Stimulated activated CD4-positive, alpha-beta T cell treated with anti-CD3 and anti-CD28 coated beads, Interleukin-1b, Interleukin-23, amount 100 ng/mL, for 48 hours (primary cell): ENCODE results near the gene PTK6.
"Not testable (repeated sequence)": the region's sequence is repeated elsewhere in the genome, so short reads cannot be mapped to it uniquely, and the experiment has no call there.

Experiments
- DNase-seq: peaks from one replicate; pipeline ENCODE4 v3.0.0-alpha.2; 2020

The PTK6 gene

DNA sequence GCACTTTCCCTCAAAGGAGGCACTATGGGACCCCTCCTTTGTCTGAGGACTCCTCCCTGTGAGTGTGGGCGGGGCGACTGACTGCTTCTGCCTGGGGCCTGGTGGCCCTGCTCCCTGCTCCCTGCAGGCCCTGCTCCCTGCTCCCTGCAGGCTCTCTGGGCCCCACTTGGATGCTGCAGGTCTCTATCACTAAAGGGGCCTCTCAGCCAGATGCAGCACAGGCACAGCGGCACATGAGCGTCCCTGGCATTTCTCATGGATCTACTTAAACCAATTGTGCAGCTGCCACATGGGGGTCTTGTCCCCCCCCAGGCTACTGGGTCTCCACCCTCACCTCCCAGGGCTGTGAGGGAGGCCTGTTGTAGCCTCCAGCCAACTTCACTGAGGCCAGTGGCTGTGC lies 46.1 kb downstream of the PTK6 start:
- DNase-seq = no peak

DNA sequence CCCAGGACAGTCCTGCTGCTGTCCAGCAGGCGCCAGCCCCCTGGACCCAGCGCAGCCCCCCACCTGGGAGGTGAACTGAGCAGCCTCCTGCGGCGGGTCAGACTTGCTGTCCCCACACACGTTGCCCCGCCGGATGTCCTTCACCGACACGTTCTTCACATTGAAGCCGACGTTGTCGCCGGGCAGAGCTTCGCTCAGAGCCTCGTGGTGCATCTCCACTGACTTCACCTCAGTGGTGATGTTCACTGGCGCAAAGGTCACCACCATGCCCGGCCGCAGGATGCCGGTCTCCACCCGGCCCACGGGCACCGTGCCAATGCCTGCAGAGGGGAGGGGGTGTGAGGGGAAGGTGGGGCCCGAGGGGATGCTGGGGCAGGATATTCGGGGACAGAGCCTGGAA lies 46.8 kb downstream of the PTK6 start:
- no peak for DNase-seq

GRCh38 chr20:63488315-63489251 lies 48.6 kb downstream of the PTK6 start:
- no peak for DNase-seq

DNA sequence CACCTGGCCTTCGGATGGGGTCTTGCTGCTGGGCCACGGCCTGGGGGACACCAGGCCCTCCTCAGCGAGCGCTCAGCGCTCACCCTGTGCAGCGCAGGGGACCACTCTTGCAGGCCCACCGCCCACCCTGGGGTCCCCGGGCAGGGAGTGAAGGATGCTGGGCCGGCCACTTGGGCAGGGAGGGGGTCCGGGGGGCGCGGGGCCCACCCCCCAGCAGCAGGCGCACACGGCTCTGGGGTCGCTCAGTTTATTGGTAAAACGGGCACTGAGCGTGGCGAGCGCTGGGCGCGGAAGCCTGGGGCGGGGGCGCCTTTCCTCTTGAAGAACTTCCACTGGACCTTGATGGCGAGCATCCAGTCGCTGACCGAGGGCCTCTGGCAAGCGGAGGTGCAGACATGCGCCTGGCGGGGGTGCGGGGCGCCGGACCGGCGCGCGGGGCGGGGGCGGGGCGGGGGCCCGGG lies 49.4 kb downstream of the PTK6 start:
- no peak for DNase-seq

DNA sequence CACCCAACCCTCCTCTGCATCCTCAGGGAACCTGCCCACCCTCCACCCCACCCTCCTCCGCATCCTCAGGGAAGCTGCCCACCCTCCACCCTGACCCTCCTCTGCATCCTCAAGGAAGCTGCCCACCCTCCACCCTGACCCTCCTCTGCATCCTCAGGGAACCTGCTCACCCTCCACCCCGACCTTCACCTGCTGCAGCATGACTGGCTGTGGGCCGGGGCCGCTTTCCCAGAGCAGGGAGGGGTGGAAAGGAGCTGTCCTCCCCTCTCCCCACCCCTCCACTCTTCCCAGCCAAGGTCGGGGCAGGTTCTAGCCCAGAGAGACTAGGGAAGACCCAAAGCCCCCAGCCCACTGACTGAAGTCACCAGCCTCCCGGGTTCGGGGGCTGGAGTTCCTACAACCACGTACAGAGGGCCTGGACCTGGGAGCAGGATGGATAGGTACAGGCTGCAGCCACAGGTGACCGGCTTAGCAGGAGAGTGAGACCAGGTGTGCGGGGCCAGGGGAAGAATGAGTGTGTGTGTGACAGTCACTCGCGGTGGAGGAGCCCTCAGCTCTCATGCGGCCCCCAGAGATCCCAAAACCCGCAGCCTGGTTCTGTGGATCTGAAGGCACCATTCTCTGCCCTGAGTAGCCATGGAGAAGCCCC lies 49.9 kb downstream of the PTK6 start:
- DNase-seq = no peak

DNA sequence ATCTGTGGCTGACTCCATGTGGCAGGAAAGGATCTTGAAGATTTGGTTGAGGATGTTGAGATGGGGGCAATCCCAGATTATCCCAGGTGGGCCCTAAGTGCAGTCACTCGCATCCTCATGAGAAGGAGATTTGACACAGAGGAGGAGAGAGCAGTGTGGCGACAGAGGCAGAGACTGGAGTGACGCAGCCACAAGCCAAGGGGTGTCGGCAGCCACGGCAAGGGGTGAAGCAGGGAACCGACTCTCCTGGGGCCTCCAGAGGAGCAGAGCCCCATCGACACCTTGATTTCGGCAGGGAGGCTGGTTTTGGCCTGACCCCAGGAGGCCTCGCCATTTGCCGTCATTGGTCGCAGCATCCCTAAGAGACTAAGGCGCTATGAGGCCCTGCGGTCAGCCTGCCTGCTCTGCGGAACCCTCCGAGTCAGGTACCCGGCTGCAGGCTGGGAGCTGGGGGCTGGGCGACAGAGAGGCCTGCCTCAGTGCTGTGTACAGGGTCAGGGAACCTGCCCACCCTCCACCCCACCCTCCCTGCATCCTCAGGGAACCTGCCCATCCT lies 50.8 kb downstream of the PTK6 start:
- DNase-seq = no peak

DNA sequence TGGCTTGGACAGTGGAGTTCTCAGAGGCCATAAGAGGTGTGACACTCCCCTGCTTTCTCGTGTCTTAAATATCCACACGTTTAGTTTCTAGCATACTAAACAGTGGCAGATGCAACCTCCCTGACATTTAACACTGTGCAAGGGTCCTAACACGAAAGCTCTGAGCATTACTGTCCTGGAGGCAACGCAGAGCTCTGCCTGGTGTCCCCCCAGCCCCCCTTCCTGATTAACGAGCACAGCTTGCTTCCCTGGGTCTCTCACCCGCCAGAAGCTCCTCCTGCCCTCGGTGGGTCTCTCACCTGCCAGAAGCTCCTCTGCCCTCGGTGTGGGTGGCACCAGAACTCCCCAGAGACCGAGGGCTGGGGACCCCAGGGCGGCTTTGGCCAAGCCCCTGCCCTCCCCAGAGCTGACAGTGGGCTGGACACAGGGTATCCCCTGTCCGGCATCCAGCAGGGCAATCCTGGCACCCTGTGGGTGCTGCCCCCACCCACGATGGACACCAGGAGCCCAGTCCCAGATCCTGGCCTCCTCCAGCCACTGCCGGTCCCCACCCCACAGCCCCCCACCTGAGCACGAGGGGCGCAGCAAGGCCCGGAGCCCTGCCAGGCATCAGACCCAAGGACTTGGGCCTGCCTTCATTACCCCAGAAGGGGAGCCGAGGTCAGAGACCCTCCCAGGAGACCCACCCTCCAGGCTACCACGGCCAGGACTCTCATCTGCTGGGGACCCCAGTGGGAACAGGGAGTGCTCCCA lies 52.3 kb downstream of the PTK6 start:
- DNase-seq = no peak

DNA sequence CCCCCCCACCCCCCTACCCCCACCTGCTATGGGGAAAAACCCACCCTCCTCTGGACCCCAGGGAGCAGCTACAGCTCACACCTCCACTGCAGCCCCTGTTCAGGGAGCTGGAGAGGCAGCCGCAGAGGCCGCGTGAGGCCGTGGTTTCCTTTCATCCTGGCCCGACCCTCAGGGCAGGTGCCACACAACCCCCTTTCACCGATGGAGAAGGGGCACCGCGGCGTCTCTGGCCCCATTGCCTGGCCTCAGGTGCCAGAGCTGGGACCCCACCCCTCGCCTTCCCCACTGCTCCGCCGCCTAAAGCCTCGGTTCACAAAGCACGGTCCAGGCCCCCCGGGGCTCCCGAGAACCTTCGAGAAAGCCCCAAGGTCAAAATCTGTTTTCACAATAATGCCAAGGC lies 52.9 kb downstream of the PTK6 start:
- DNase-seq = no peak

DNA sequence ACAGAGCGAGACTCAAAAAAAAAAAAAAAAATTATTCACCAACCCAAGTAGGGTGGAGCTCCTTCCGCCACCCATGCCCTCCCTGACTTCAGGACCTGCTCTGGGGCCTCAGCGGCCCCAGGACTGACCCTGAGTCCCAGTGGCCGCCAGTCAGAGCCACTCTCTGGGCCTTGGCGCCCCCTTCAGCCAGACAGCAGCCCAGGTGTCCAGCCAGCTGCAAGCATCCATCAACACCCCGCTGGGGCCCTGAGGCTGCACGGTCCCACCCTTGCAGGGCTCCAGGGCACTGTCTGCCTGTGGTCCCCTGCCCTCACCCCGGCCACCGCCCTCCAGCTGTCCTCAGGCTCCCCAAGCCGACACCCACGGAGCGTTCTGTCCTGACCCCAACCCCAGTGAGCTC lies 53.3 kb downstream of the PTK6 start:
- no peak for DNase-seq

DNA sequence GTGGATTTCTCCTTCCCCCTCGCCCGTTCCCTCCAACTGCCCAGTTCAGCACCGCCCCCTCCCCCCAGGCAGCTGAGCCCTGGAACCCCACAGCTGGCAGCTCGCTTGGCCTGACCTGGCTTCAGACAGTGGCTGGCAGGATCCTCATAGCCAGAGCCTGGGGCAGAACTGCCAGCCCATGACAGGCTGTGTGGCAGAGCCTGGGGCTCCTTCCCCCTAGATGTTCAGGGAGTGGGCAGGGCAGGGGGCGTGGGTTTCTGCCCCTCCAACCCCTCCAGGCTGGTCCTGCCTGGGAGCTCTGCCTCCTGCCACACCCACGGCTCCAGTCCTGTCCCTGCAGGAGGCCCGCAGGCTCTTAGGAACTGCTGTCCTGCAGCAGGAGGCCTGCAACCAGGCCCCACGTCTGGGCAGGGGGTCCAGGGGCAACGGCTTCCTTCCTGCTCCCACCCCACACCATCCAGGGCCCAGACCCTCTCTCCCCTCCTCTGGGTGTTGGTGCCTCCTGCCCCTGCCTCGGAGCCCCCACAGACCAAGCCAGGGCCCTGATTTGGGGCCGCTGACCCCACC lies 55.1 kb downstream of the PTK6 start:
- no peak for DNase-seq

- no peak for DNase-seq
Observed at GRCh38 chr20:63481503-63481902, 55.7 kb downstream of the PTK6 start.

DNA sequence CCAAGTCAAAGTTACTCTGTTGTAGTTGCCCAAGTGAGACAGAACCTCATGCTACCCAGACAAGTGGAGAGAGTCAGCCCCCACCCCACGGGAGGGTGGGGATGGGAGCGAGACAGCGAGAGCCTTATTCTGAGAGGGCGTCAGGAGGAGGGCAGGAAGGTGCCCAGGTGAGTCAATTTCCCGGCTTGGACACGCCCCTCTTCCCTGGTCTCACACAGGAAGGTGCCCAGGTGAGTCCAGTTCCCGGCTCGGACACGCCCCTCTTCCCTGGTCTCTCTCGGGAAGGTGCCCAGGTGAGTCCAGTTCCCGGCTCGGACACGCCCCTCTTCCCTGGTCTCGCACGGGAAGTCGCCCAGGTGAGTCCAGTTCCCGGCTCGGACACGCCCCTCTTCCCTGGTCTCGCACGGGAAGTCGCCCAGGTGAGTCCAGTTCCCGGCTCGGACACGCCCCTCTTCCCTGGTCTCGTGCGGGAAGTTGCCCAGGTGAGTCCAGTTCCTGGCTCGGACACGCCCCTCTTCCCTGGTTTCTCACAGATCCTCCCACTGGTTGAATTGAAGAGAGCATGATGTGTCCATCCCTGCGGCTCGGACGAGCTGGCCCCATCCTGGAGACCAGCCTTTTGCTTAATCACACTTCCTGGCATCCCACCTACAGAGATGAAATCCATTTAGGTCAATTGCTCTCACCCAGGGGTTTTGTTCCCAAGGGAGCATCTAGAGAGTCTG lies 57.3 kb downstream of the PTK6 start:
- not testable (repeated sequence) for DNase-seq

DNA sequence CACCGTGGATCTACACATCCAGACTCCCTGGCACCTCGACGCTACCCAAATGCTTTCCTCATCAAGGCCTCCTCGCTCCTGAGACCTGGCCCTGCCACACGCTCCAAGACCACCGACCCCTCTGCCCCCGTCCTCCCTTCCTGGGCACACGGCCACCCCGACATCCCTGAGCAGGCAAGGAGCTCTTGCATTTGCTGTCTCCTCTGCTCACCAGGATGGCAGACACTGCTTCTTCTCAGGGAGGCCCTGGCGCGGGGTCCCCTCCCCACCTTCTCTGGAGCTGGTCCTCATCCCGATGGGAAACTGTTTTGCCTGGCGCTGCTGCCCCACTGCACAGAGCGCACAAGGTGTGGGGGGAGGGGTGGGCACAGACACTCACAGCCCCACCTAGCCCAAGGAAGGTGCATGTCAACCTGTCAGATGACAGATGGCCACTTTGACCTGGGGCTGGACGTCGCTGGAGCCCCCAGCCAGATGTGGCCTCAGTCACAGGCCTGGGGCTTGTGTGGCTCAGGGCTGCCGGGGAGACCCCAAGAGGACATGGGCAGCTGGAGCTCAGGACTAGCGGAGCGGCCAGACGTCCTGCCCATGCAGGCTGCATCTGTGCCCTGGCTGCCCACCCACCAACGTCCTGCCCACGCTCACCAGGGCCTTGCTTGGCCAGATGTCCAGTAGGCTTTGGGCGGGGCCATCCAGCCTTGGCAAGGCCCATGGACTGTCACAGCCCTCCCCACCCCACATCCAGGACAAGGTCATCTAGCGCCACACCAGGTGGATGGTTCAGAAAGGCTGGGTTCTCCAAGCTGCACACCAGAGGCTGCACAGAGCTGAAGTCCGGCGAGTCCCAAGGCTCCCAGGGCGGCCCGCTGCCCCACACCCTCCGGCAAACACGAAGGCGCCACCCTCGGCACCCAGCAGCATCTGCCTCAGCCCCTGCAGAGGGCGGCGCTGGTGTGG lies 58.6 kb downstream of the PTK6 start:
- no peak for DNase-seq
